ENCODE measurements around the gene BOLA3. TPM values are rescaled to one million over a fixed set of nuclear protein-coding genes. Genes with fewer than 3 reads are reported as not detected.

BOLA3 gene
- polyA plus RNA-seq, 1 donor from 2014 or later: 89.1 TPM

DNA sequence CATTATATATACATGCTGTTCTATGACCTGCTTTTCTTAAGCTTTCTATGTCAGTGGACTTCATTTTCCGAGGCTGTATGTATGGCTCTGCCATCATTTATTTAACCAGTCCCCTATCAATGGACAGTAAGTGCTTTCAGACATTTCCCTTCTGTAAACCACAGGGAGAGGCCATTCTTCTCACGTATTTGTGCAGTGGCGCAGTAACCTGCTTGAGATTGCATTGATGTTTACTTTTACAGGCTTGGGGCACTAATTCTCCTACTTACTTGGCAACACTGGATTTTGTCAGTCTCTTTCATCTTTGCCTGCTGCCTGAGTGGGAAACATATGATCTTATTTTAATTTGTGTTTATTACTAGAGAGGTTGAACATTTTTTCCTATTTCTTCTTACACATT, 52.1 kb downstream of the BOLA3 start:
- H3K79me2 ChIP-seq (replicated peaks; ENCODE audit: insufficient read depth, low read length): no peaks in the 10 kb centered on the region
- no peak overlapping the region for H3K27ac ChIP-seq (ENCODE audit: low read length)
- H3K36me3 ChIP-seq (ENCODE audit: insufficient read depth, low read length): peaks cover 25% of the 10 kb centered on the region
- TF ChIP-seq EZH2 (IDR thresholded peaks at IDR 0.05; ENCODE audit: borderline replicate concordance, insufficient read depth, low read length, poor library complexity, severe bottlenecking) (no peak), POLR2AphosphoS5 (IDR thresholded peaks at IDR 0.05) (no peak), SMC3 (conservative IDR thresholded peaks at IDR 0.05; ENCODE audit: poor library complexity) (no peak), MXI1 (conservative IDR thresholded peaks at IDR 0.05; ENCODE audit: poor library complexity, severe bottlenecking) (no peak), TAF1 (IDR thresholded peaks at IDR 0.05; ENCODE audit: low read depth) (no peak), RAD21 (conservative IDR thresholded peaks at IDR 0.05) (no peak), REST (IDR thresholded peaks at IDR 0.05; ENCODE audit: borderline replicate concordance) (no peak), CTCF (IDR thresholded peaks at IDR 0.05; ENCODE audit: poor library complexity, severe bottlenecking) (no peak), EP300 (conservative IDR thresholded peaks at IDR 0.05; ENCODE audit: poor library complexity, severe bottlenecking) (no peak)
- no peaks in the 10 kb centered on the region for H4K20me1 ChIP-seq (ENCODE audit: insufficient read depth)
- H3K9ac ChIP-seq (ENCODE audit: low read length): no peak overlapping the region
- no peak overlapping the region for H2AFZ ChIP-seq (ENCODE audit: low read depth, low read length)
- H3F3A ChIP-seq (ENCODE audit: insufficient read depth, low read length, poor library complexity, severe bottlenecking): no peaks in the 10 kb centered on the region
- H3K4me2 ChIP-seq (ENCODE audit: low read length): no peak overlapping the region
- no peaks in the 10 kb centered on the region for H3K9me2 ChIP-seq (ENCODE audit: insufficient read depth, low read length)
- no peaks in the 10 kb centered on the region for H3K9me3 ChIP-seq (ENCODE audit: low read length)
- H3K4me3 ChIP-seq (ENCODE audit: low read length): no peak overlapping the region
- H3K27me3 ChIP-seq (ENCODE audit: insufficient read depth, low read depth, low read length): no peaks in the 10 kb centered on the region

GRCh38 chr2:74094291-74094690, 53.4 kb downstream of the BOLA3 start:
- Histone ChIP-seq H3K36me3 (ENCODE audit: insufficient read depth, low read length) (peaks cover 27% of the 10 kb centered on the region), H2AFZ (ENCODE audit: low read depth, low read length) (no peak overlapping the region), H3K27ac (ENCODE audit: low read length) (no peak overlapping the region), H3K9me3 (ENCODE audit: low read length) (no peaks in the 10 kb centered on the region), H3K4me2 (ENCODE audit: low read length) (no peak overlapping the region), H3K4me3 (ENCODE audit: low read length) (no peak overlapping the region), H4K20me1 (ENCODE audit: insufficient read depth) (no peaks in the 10 kb centered on the region), H3K27me3 (ENCODE audit: insufficient read depth, low read depth, low read length) (no peaks in the 10 kb centered on the region), H3K9ac (ENCODE audit: low read length) (no peak overlapping the region), H3K79me2 (replicated peaks; ENCODE audit: insufficient read depth, low read length) (no peaks in the 10 kb centered on the region), H3K9me2 (ENCODE audit: insufficient read depth, low read length) (no peaks in the 10 kb centered on the region), H3F3A (ENCODE audit: insufficient read depth, low read length, poor library complexity, severe bottlenecking) (no peaks in the 10 kb centered on the region)
- TF ChIP-seq EZH2 (IDR thresholded peaks at IDR 0.05; ENCODE audit: borderline replicate concordance, insufficient read depth, low read length, poor library complexity, severe bottlenecking): no peak
- TF ChIP-seq EP300 (conservative IDR thresholded peaks at IDR 0.05; ENCODE audit: poor library complexity, severe bottlenecking): no peak
- no peak for TF ChIP-seq SMC3 (conservative IDR thresholded peaks at IDR 0.05; ENCODE audit: poor library complexity)
- TF ChIP-seq POLR2AphosphoS5 (IDR thresholded peaks at IDR 0.05): no peak
- TF ChIP-seq CTCF (IDR thresholded peaks at IDR 0.05; ENCODE audit: poor library complexity, severe bottlenecking): no peak
- no peak for TF ChIP-seq MXI1 (conservative IDR thresholded peaks at IDR 0.05; ENCODE audit: poor library complexity, severe bottlenecking)
